Stimulated activated CD4-positive, alpha-beta T cell treated with anti-CD3 and anti-CD28 coated beads, Interleukin-2, amount 100 ng/mL, for 4 hours (primary cell): Measurements from ENCODE around the gene ITPKA.
"Not testable (repeated sequence)": the region's sequence is repeated elsewhere in the genome, so short reads cannot be mapped to it uniquely, and the experiment has no call there.

Experiments used
- DNase-seq: peaks from one replicate; pipeline ENCODE4 v3.0.0-alpha.2; 2020; ENCODE audit warnings: low read depth

ITPKA gene

GRCh38 chr15:41493205-41493901 lies at the start of gene ITPKA:
Gene ITPKA, plus strand, starts transcription at chr15:41493874. Its CDS starts 54 bp downstream, at chr15:41493928.
- peak; percentile 85 for DNase-seq

GRCh38 chr15:41445399-41445798 lies 48.3 kb upstream of the ITPKA start:
- DNase-seq = no peak

DNA sequence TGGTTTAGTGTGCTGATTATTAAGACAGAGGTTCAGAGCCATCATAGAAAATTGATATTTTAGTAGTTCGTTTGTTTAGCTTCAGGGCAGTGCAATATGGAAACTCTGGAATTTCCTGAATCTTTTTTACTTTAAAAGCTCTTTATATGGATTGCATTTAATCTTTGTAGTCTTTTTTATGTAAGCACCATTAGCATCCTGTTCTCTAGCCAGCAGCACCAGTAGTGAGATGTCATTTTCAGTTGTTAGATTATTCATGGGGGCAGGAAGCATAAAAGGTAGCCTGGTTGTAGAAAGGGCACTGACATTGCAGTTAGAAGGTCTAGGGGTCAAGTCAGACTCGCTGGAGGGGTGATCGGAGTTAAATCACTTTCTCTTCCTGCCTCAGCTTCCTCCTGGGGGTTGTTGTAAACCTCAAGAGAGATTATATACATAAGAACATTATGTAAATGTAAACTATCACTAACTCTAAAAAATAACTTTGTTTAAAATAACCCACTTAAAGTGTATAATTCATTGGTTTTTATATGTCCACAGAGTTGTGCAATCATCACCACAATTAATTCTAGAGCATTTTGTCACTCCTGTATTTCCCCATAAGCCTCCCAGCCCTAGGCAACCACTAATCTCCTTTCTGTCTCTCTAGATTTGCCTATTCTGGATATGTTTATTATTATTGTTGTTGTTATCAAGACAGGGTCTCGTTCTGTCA lies 31.4 kb upstream of the ITPKA start:
- DNase-seq = no peak

DNA sequence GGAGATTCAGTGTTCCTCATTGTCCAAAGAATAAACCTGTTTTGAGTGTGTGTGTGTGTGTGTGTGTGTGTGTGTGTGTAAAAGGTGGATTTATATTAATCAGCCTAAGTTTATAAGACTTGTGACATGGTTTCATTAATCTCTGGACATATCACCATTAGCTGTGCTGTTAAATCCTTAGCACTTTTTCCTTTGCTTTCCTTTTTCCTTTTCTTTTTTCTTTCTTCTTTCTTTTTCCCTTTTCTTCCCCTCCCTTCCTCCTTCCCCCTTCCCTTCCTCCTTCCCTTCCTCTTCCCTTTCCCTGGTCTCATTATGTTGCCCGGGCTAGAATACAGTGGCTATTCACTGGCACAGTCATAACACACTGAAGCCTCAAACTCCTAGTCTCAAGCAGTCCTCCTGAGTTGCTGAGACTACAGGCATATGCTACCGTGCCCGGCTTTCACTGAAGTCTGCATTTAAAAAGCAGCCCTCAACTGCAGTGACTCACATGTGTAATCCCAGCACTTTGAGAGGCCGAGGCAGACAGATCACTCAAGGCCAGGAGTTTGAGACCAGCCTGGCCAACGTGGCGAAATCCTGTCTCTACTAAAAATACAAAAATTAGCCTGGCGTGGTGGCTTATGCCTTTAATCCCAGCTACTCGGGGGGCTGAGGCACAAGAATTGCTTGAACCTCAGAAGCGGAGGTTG lies 28.6 kb upstream of the ITPKA start:
- no peak for DNase-seq

DNA sequence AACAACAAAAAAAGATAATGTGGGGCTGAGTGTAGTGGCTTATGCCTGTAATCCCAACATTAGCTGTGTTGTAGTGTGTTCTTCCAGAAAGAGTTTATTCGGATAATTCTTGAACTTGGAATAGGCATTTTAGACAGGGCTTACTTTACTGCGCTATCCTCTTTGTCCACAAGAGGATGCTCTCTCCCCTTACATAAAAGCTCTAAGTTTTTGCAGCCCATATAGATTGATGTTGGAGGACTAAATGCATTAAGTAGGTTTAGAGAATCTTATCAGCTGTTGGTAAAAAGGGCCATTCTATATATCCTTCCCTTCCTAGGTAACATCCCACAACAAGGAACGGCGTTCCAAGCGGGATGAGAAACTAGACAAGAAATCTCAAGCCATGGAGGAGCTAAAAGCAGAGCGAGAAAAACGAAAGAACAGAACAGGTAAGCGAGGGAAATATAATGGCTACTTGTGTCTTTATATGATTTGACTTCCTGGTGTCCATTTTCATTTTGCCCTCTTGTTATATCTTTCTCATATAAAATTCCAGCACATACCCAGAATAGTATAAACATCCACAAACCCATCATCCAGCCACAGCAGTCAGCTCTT lies 27.8 kb upstream of the ITPKA start:
- no peak for DNase-seq

- no peak for DNase-seq
Measured at GRCh38 chr15:41466711-41467110, 27.0 kb upstream of the ITPKA start.

- DNase-seq = not testable (repeated sequence)
Measured at GRCh38 chr15:41469644-41470043, 24.0 kb upstream of the ITPKA start.

- DNase-seq = no peak
Measured at GRCh38 chr15:41473418-41473817, 20.3 kb upstream of the ITPKA start.

DNA sequence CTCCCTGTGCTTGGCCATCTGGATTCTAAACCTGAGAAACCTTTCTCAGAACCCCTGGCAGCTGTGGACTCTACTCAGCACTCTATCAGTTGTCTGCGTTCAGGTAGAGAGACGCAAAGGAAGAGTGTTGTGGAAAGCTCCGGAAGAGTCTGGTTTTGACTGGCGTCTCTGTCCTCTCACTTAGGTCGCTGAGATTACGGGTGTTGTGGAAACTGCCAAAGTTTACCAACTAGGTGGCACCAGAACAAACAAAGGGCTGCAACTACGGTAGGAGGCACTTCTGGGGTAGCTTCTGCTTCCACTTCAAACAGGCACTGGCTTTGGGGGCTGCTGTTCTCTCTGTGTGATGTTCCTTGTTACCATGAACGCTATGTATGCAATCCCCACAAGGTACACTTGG lies 19.2 kb upstream of the ITPKA start:
- no peak for DNase-seq

GRCh38 chr15:41474941-41475340 lies 18.7 kb upstream of the ITPKA start:
- DNase-seq = no peak

GRCh38 chr15:41476416-41477048 lies 17.1 kb upstream of the ITPKA start:
- no peak for DNase-seq

DNA sequence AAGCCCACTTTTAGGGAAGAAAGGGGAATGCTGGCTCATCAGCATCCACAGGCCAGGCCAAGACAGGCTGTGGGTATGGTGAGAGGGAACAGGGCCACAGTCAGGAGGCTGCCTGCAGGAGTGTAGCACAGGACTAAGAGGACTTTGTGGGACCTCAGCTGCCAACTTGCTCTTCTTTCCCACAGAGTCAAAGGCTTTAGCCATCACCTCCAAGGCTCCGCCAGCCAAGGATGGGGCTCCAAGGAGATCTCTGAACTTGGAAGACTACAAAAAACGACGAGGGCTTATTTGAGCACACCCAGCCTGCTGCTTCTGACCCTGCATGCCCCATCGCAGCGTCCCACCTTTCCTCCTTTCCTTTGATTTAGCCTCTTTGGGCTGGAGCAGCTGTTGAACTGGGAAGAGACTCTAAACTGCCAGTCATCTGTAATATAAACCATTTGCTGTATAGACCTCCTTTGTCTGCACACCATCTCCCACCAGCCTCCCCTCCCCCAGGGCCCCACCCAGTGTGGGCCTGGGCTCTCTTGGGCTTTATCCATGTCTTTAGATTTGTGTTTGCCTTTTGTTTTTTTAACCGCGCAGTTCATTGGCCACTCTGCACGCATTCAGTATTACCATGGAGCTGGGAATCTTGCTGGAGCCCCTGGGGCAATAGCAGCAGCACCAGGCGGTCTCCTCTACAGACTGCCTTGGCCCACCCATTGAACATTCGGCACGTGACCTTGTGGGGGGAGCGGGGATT lies 13.1 kb upstream of the ITPKA start:
- no peak for DNase-seq

GRCh38 chr15:41482110-41482877 lies 11.4 kb upstream of the ITPKA start:
- DNase-seq = no peak

DNA sequence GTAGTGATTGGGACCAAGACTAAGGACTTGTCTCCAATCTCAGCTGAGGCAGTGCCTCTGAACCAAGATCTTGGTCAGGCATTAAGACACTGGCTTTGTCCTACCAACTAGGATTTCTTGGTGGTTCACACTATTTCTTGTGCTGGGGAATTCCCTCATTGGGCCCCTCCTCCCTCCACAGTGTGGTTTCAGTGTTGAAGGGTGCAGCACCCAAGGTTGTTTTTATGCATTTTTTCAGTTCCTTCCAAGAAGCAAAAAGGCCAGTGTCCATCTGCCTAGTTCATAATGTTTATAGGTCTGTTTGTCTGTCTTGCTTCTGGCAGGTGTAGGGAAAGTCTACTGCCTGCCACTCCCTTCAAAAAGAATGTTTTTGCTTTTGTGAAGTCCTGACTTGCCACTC lies 10.6 kb upstream of the ITPKA start:
- DNase-seq = no peak

DNA sequence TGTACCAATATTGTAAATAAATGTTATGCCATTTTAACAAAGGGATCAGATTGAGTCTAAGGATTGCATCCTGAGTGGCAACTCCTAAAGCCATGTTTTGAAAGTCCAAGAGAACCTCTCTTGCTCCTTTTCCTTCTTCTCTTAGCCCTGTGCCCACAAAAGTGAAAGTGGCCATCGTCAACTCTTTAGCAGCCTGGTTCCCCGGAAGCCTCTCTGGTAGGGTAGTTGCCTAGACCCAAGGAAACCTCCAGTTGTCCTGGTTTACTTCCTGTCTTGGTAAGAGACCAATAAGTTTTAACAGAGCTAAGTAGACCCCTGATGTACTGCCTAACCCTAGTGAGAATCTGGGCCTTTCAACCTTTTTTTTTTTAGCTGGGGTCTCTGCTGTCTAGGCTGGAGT lies 10.2 kb upstream of the ITPKA start:
- no peak for DNase-seq

- no peak for DNase-seq
Measured at GRCh38 chr15:41484937-41485625, 8.6 kb upstream of the ITPKA start.

GRCh38 chr15:41486286-41486685 lies 7.4 kb upstream of the ITPKA start:
- DNase-seq = no peak

DNA sequence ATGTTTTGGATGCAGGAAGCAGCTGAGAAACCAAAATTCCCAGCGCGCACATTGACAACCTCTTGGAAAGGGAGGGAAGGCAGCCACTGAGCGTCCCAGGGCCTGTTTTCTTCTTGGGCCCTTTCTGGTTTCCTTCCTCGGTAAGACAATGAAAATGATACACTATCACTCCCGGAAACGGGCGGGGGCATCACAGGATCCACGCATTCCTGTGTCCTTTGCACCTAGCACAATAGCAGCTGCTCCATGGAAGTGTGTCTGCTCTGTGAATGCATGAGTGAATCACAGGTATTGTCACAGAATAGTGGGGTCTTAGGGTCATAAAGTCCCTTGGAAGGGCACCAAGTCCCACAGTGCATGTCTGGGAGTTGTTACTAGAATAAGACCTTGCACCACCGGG lies 6.3 kb upstream of the ITPKA start:
- no peak for DNase-seq

- no peak for DNase-seq
Measured at GRCh38 chr15:41487802-41488201, 5.9 kb upstream of the ITPKA start.

GRCh38 chr15:41489641-41490040 lies 4.0 kb upstream of the ITPKA start:
- DNase-seq = no peak
